GM18907 (cell line): ENCODE measurements around the gene COL6A1.

Experiments
- ATAC-seq: cut with Tn5 transposase; IDR thresholded peaks from one replicate; pipeline ENCODE4 v1.9.1; 2021; ENCODE audit warnings: mild to moderate bottlenecking, moderate library complexity; ENCODE audit not compliant: unreplicated experiment

Gene COL6A1

DNA sequence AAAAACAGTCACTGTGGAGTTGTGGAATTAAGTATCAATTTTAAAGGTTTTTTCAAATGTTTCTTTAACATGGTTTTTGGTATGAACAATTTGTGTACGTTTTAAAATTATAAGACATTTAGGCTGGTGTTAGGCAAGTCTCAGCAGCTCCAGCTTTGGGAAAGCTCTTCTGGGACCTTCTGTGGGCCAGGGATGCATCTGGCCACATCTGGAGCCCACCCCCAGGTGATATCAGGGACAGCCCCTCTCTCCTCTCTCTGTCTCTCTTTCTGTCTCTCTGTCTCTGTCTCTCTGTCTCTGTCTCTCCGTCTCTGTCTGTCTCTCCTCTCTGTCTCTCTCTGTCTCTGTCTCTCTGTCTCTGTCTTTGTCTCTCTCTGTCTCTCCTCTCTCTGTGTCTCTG, 1.3 kb upstream of the COL6A1 start:
- ATAC-seq: no peak

DNA sequence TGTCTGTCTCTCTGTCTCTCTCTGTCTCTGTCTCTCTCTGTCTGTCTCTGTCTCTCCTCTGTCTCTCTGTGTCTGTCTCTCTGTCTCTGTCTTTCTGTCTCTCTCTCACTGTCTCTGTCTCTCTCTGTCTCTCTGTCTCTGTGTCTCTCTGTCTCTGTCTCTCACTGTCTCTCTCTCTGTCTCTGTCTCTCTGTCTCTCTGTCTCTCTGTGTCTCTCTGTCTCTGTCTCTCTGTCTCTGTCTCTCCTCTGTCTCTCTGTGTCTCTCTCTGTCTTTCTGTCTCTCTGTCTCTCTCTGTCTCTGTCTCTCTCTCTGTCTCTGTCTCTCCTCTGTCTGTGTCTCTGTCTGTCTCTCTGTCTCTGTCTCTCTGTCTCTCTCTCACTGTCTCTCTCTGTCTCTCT, 873 bp upstream of the COL6A1 start:
- no peak for ATAC-seq

DNA sequence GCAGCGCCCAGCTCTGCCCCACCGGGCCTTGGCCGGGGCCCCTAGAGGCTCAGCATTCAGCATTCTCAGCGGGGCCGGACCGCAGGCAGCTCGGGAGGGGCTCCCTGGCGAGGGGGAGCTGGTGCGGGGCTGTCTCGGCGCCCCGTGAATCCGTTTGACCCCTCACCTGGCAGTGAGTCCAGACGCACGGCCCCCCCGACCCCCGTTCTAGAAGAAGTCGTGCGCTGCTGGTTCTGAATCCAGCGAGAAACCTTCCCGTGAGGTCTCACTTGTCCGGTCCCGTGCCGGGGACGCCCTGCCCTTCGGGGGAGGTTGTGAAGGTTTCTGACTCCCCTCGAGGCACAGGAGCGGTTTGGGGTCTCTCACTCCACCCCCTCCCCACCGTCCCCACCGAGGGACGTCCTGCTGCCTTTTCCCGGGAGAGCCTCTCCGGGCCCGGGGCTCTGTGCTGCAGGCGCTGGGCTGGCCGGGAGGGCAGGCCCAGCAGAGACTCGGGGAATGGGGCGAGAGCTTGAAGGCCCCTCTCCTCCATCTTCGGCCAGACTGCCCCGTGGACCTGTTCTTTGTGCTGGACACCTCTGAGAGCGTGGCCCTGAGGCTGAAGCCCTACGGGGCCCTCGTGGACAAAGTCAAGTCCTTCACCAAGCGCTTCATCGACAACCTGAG, 655 bp downstream of the COL6A1 start:
- no peak for ATAC-seq

DNA sequence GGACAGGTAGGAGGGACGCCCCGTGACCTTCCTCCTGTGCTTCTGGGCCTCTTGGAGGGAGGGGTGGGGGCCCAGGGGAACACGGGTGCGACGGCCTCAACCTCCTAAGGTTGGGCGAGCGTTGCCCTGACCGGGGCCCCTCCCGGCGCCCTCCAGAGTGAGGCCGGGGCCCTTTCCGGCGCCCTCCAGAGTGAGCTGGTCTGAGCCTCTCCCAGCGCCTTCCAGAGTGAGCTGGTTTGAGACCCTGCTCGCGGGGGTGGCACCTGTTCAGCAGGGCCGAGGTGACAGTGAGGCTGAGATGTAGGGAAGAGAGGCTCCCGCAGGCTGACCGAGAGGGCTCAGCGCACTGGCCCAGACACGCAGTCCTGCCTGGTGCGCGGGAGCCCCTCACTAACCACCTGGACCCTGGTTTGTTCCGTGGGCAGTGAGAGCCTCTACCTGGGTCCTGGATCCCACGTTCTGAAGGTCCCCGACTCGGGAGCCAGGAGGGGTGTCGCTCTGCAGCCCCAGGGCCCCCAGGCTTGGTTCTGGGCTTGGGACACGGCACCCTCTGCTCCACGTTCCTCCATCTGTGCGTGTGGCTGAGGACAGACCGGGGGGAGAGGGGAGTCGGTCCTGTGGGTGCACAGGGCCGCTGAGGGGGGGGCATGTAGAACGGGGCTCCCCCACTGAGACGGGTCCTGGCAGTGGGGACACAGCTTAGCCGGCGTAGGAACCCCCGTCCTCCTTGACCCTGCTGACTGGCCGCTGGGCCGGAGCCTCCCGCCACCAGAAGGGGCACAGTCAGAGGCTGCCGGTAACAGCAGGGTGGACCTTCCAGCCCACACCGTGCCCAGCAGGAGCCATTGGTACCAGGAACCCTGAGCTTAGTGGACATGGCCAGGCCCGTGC, 1.4 kb downstream of the COL6A1 start:
- no peak for ATAC-seq

DNA sequence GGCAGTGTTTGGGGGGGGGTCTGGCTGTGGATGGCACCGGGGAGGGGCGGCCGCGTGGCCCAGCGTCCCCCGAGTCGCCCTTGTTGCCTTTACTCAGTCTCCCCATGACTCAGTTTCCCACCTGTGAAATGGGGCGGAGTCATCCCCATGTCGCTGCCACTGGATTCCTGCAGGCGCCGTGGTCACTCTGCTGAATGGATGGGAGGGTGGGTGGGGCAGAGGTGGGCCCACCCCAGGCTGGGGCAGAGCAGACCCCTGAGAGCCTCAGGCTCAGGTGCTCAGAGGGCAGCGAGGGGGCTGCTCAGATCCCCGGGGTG, 2.0 kb downstream of the COL6A1 start:
- ATAC-seq: no peak

DNA sequence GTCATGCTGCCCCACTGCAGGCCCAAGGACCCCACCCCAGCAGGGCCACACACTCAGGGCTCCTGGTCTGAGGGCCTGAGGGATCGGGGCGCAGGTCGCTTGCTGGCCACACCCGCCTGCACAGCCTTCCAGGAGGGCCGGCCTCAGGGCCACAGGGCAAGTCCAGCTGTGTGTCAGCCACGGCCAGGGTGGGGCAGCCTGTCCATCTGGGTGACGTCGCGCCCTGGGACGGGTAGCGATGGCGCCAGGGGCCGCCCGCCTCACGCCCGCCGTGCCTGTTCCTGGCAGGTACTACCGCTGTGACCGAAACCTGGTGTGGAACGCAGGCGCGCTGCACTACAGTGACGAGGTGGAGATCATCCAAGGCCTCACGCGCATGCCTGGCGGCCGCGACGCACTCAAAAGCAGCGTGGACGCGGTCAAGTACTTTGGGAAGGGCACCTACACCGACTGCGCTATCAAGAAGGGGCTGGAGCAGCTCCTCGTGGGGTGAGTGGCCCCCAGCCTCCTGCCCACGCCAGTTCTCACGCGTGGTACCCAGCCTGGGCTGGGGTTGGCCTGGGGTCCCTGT, 2.5 kb downstream of the COL6A1 start:
- ATAC-seq: no peak

DNA sequence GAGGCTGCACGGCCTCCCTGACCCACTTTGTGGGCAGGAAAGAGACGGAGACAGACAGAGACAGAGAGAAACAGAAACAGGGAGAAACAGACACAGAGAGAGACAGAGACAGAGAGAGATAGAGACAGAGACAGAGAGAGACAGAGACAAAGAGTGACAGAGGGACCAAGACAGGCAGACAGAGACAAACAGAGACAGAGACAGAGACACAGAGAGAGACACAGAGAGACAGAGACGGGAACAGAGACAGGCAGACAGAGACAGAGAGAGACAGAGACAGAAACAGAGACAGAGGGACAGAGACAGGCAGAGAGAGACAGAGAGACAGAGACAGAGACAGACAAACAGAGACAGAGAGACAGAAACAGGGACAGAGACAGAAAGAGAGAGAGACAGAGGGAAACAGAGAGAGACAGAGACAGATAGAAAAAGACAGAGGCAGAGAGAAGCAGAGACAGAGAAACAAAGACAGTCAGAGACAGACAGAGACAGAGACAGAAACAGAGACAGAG, 3.1 kb downstream of the COL6A1 start:
- no peak for ATAC-seq

DNA sequence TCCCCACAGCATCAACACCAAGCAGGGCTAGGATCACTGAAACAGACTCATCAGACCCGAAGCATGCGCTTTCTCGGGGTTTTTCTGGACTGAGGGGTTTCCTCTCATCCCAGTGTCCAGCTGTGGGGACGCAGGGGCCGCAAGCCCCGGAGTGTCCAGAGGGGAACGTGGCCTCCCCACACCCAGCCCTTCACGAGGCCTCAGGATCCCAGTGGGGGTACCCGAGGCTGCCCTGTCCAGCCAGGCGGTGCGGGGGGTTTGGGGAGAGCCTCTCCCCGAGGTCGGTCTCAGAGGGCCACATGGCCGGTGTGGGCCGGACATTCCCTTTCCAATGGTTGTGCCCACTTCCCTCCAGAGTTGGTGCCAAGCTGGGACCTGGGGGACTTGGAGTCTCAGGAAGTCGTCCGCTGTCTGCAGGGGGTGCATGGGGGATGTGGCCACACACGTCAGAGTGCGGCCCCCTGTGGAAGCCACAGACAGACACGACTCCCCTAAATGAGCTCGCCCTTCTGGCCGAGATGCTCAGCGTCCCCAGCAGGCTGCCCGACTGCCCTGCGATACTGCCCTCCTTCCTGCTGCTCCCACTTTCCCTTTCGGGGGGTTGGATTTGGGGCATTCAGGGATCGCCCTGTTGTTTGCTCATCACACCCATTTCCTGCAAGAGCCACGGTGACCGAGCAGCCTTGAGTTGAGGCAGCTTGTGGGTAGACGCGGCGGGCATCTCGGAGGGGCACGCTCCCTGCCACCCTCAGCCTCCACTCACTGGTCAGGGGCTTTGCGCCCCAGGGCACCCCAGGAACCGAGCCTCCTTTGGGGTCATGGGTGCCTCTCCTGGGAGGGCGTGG, 4.1 kb downstream of the COL6A1 start:
- ATAC-seq: no peak

DNA sequence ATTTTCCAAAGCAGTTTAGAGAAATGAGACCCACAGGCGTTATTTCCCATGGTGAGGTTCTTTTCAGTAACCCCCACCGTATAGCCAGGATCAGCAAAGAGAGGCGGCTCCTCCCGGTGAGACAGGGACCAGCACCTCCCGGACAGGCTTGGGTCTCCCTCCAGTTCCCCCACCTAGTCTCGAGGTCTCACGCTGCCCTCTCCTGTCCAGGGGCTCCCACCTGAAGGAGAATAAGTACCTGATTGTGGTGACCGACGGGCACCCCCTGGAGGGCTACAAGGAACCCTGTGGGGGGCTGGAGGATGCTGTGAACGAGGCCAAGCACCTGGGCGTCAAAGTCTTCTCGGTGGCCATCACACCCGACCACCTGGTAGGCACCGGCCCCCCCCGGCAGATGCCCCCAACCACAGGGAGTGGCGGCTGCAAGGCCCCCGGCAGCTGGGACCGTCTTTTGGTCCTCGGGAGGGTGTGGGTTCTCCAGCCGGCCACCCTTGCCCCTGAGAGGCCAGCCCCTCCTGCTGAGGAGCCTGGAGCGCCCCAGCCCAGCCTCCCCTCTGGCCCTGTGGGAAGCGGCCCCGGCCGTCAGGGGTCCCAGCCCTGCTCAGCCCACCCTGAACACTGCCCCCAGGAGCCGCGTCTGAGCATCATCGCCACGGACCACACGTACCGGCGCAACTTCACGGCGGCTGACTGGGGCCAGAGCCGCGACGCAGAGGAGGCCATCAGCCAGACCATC, 4.9 kb downstream of the COL6A1 start:
- ATAC-seq: no peak

DNA sequence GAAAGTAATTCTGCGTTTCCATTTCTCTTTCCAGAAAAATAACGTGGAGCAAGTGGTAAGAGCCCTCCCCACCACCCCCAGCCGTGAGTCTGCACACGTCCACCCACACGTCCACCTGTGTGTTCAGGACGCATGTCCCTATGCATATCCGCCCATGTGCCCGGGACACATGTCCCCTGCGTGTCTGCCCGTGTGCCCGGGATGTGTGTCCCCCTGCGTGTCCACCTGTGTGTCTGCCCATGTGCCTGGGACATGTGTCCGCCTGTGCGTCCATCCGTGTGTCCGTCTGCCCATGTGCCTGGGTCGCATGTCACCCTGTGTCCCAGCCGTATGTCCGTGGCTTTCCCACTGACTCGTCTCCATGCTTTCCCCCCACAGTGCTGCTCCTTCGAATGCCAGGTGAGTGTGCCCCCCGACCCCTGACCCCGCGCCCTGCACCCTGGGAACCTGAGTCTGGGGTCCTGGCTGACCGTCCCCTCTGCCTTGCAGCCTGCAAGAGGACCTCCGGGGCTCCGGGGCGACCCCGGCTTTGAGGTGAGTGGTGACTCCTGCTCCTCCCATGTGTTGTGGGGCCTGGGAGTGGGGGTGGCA, 5.6 kb downstream of the COL6A1 start:
- no peak for ATAC-seq

DNA sequence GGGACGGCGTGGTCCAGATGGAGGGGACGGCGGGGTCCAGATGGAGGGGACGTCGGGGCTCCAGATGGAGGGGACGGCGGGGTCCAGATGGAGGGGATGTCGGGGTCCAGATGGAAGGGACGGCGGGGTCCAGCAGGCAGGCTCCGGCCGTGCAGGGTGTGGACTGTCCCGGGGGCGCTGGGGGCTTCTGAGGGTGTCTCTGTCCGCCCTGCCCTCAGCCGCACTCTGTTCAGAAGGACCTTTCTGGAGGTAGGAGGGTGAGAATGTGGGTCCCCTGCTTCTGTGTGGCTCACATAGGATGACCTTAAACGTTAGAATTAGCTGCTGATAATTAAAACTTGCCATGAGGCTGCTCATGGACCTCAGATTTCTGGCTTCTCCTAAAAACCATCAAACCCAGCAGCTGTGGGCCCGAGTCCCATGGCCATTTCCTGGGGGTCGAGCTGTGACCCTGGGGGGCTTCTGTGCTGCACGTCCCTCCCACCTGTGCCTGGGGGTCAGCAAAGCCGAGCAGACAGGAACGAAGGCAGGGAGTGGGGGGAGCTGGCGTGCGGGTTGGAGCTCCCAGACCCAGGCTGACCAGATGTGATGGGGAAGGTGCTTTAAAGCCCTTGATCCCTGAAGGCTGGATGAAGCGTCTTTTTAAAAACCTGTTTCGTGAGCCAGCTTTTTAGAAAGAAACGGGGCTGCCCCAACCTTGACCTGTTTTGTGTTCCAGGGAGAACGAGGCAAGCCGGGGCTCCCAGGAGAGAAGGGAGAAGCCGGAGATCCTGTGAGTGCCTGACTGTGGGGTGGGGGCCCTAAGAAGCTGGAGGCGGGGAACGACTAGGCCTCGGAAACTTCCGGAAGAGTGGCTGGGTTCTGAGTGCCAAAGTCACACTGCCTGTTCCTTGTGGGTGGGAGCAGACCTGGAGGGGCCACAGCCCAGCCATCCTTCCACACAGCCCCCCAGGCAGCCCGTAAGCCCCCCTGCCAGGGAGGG, 7.1 kb downstream of the COL6A1 start:
- ATAC-seq: no peak

DNA sequence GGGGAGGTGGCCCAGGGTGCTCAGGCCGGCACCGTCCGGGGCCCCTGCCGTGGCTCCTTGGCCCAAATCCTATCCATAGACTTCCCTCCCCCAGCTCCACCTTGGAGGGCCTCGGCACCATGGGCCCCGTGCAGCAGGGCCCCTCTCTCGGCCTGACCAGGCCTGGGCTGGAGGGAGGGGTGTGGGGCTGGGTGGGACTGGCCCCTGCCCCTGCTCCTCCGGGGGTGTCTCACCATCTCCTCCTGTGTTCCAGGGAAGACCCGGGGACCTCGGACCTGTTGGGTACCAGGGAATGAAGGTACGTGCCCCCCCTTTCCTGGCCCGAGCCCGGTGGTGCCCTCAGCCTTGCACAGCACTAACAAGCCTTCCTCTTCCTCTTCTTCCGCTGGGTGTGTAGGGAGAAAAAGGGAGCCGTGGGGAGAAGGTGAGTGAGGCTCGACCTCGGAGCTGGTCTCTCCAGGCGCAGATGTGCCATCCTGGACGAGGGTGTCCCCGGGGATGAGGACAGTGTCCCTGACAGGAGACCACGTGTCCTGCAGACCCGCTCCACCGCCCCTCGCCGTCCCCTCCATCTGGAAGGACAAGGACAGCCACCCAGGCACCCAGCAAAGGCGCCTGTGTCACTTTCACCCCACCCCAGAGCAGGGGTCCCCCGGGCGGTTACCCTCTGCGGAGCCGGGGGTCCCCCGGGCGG, 7.9 kb downstream of the COL6A1 start:
- no peak for ATAC-seq

DNA sequence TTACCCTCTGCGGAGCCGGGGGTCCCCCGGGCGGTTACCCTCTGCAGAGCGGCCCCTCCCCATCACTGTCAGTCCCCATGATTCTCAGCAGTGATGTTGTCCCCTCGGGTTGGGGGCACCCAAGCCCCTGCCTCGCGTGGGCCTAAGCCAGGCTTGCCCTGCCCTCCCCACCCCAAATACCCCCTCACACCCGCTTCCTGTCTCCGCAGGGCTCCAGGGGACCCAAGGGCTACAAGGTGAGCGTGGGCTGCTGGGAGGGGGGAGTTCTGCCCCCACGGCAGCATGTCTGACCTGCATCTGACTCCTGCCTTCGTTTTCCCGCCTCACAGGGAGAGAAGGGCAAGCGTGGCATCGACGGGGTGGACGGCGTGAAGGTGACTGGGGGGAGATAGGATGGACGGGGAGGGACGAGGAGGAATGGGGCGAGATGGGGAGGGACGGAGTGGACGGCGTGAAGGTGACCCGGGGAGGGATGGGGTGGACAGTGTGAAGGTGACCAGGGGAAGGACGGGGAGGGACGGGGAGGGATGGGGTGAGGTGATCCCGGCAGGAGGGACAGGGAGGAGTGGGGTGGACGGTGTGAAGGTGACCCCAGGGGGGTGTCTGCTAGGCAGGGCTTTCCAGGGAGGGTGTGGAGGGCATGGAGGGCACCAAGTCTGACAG, 8.6 kb downstream of the COL6A1 start:
- no peak for ATAC-seq

DNA sequence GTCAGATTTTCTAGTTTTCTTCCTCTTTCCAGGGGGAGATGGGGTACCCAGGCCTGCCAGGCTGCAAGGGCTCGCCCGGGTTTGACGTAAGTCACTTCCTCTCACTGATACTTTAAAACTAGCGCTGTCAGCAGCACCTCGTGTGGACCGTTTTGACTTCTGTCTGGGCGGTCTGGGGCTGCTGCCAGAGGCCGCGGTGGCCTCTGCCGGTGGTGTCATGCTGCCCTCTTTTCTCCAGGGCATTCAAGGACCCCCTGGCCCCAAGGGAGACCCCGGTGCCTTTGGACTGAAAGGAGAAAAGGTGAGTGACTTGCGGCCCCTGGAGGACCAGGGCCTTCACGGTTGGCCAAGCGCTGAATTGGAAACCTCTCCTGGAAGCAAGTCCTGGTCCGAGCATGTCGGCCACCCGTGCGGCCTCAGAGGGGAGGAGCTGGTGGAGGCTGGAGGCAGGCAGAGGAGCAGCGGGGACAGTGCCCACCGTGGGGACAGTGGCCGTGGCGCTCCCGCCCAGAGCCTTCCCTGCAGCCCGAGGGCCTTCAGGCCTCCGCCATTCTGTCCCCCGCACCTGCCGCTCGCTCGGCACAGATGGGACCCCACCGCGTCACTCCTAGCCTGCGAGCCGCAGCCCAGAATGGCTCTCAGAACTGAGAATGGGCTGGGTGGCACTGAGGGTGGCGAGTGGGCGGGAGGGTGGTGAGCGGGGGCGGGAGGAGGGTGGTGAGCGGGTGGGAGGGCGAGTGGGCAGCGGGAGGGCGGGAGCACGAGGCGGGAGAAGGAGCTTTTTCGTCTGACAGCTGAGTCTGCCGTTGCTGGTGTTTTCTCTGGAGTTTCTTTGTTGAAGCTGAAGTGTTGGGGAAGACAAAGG, 9.4 kb downstream of the COL6A1 start:
- no peak for ATAC-seq

DNA sequence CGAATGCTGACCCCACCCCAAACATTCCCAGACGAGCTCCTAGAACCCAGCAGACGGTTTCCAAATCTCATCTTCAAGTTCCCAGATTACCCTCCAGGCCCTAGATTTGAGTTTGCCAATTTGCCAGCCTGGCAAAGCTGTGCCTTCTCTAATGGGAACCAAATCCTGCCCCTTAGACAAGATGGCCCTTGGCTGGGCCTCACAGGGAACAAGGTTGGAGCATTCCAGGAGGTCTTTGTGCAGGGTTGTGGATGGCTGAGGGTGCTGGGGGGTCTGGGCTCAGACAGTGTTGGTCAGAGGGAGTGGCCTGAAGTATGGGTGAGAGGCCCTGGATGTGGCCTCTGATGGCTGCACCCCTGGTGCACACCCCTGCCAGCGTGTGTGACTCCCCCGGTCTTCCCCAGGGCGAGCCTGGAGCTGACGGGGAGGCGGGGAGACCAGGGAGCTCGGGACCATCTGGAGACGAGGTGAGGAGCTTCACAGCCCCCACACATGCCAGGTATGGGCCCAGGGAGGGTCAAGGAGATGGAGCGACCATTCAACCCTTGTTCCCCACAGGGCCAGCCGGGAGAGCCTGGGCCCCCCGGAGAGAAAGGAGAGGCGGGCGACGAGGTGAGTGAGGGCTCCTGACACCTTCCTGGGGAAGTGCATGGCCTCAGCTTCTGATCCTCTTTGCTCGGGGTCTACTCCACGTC, 10.2 kb downstream of the COL6A1 start:
- no peak for ATAC-seq
